Suprapubic skin (tissue), 3 donors: ENCODE data around the gene TMEM89.

ENCODE experiments used
- POLR2A ChIP-seq, 2 donors: fragments of 450-650 bp; IDR thresholded peaks; one replicate each; pipeline ENCODE4 v1.6.1; 2017; ENCODE audit warnings: antibody characterized with exemption in 2 of 2, mild to moderate bottlenecking in 2 of 2, moderate library complexity in 2 of 2
- TF ChIP-seq, protein P1 (sequence below), 2 donors: fragments of 200-600 bp in 1 of 2; fragments of 450-650 bp in 1 of 2; sonication (generic) in 1 of 2; IDR thresholded peaks; one replicate each; pipeline ENCODE4 v1.5.1; 2016 to 2019; ENCODE audit warnings: antibody characterized with exemption in 2 of 2, mild to moderate bottlenecking in 1 of 2, moderate library complexity in 1 of 2

DNA sequence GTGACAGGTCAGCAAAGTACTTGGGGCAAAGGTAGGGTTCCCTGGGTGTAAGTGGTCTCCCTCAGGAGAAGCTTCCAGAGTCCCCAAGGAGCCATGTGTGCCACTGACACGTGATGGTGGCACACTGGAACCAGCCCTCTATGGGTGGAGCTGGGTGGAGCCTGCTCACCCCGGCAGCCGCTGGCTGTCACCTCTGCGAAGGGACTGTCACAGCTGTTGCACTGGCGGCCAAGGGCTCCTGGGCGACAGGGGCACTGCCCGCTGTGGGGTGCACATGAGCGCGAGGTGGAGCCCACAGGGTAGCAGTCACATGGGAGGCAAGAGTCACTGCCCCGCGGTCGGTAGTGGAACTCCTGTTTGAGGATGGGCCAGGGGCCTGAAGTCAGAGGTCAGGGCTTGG, 29.2 kb upstream of the TMEM89 start:
- TF ChIP-seq, protein P1, sequence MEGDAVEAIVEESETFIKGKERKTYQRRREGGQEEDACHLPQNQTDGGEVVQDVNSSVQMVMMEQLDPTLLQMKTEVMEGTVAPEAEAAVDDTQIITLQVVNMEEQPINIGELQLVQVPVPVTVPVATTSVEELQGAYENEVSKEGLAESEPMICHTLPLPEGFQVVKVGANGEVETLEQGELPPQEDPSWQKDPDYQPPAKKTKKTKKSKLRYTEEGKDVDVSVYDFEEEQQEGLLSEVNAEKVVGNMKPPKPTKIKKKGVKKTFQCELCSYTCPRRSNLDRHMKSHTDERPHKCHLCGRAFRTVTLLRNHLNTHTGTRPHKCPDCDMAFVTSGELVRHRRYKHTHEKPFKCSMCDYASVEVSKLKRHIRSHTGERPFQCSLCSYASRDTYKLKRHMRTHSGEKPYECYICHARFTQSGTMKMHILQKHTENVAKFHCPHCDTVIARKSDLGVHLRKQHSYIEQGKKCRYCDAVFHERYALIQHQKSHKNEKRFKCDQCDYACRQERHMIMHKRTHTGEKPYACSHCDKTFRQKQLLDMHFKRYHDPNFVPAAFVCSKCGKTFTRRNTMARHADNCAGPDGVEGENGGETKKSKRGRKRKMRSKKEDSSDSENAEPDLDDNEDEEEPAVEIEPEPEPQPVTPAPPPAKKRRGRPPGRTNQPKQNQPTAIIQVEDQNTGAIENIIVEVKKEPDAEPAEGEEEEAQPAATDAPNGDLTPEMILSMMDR (IDR thresholded peaks at IDR 0.05), result no peak
- no peak for TF ChIP-seq POLR2A (IDR thresholded peaks at IDR 0.05)
